ENCODE results near the gene MYO9B.
A peak's percentile ranks its signal among the peaks of the same experiment; 100 is the strongest.
"Not testable (repeated sequence)": the region's sequence is repeated elsewhere in the genome, so short reads cannot be mapped to it uniquely, and the experiment has no call there.

The MYO9B gene

DNA sequence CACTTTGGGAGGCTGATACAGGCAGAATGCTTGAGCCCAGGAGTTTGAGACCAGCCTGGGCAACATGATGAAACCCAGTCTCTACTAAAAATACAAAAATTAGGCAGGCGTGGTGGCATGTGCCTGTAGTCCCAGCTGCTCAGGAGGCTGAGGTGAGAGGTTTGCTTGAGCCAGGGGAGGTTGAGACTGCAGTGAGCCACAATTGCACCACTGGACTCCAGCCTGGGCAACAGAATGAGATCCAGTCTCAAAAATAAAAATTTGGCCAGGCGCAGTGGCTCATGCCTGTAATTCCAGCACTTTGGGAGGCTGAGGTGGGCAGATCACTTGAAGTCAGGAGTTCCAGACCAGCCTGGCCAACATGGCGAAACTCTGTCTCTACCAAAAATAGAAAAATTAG is 19.1 kb downstream of the MYO9B start:
- DNase-seq = not testable (repeated sequence)

DNA sequence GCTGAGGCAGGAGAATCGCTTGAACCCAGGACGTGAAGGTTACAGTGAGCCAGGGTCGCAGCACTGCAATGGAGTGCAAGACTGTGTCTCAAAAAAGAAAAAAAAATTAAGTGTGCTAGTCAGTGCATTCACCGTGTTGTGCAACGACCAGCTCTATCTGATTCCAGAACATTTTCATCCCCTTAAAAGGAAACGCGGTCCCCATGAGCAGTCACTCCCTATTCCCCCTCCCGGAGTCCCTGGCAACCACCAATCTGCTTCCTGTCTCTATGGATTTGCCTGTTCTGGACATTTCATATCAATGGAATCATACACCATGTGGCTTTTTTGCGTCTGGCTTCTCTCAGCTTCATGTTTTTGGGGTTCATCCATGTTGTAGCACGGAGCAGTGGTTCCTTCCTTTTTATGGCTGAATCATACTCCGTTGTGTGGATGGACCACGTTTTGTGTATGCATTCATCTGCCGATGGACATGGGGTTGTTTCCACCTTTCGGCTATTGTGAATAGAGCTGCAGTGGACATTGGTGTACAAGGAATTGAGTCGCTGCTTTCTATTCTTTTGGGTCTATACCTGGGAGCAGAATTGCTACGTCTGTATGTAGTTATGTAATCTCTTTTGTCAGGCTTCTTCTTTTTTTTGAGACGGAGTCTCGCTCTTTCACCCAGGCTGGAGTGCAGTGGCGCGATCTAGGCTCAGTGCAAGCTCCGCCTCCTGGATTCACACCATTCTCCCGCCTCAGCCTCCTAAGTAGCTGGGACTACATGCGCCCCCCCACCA is 19.8 kb downstream of the MYO9B start:
- DNase-seq = no peak

DNA sequence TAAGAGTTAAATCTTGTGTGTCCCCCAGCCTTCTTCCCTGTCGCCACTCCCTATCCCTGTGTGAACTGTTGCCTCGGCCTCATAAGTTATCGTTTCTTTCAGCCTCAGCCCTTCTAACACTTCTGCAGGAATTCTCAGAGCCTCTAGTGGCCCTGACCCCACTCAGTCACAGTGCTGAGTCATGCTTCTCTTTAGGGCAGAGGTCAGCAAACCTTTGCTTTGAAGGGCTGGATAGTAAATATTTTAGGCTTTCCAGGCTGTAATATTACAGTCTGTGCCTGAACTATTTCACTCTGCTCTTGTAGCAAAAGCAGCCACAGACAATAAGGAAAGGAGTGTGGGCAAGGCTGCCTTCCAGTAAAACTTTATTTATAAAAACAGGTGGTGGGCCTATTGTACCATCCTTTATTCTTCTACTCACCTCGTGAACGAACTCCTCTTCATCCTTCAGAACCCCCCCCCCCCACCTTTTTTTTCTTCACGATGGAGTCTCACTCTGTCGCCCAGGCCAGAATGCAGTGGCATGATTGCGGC is 22.1 kb downstream of the MYO9B start:
- DNase-seq = peak; percentile 54

DNA sequence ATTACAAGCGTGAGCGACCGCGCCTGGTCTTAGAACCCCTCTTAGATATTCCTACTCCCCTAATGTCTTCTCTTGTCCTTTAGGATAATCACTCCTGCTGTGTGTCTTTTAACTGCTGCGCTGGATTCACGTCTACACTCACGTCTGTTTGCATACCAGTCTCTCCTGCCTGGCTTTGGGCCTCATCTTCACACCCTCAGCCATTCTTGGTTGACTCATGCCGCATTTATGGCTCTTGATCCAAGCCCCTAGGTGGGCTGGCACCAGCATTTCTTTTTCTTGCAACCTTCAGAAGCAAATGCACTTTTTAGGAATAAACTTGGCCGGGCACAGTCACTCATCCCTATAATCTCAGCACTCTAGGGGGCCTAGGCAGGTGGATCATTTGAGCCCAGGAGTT is 22.7 kb downstream of the MYO9B start:
- DNase-seq = no peak

GRCh38 chr19:17101686-17102628 is 26.4 kb downstream of the MYO9B start:
- no peak for DNase-seq

GRCh38 chr19:17103177-17103576 is 27.6 kb downstream of the MYO9B start:
- peak; percentile 66 for DNase-seq

- DNase-seq = no peak
Measured at GRCh38 chr19:17104679-17105078, 29.1 kb downstream of the MYO9B start.

DNA sequence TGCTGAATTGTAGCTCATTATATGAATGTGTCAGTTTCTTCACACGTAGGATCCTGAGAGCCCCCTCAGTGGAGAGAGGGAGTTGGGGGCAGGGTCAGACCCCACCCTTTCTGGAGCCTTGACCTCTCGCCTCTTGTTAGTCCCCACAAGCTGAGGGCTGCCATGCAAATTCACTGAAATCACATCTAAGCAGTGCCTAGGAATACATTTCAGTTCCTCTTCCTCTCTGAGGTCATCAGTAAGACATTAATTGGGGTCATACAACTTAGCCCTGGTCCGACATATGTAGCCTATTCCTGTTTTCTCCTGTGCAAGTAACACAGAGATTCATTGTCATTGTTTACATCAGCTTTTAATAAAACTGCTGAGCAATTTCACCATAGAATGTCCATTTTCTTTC is 30.0 kb downstream of the MYO9B start:
- DNase-seq = no peak

GRCh38 chr19:17106964-17107363 is 31.4 kb downstream of the MYO9B start:
- not testable (repeated sequence) for DNase-seq

DNA sequence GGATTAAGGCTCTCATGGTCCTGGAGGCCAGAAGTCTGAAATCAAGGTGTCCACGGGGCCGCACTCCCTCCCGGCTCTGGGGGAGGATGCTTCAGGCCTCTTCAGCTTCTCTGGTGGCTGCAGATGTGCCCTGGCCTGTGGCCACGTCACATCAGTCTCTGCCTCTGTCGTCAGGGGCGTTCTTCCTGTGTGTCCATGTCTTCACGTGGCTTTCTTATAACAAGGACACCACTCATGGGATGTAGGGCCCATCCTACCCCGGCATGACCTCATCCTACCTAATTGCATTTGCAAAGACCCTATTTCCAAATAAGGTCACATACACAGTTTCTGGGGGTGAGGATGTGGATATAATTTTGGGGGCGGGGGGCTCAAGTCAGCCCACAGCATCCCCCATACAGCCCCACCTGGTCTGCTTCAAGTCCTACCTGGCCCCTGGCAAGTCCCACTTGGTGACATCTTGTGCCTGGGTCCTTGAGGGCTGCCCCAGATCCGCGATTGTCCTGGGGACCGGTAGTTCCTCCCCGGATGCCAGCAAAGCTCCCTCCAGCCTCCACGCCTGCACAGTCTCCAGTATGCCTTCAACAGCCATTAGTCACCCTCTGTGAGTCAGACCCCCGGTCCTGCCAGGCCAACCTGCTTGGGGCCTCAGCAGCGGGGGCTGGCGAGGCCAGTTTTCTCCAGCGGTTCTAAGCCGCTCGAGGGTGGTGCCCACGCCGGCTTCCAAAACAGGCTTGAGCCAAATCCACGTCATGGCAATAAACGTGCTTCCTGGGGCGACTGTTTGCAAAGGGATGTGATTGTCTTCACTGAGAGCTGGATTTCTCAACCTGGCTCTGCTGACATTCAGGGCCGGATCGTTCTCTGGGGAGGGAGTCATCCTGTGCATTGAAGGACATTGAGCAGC is 32.2 kb downstream of the MYO9B start:
- DNase-seq = no peak

- DNase-seq = no peak
Measured at GRCh38 chr19:17108453-17108784, 32.8 kb downstream of the MYO9B start.

DNA sequence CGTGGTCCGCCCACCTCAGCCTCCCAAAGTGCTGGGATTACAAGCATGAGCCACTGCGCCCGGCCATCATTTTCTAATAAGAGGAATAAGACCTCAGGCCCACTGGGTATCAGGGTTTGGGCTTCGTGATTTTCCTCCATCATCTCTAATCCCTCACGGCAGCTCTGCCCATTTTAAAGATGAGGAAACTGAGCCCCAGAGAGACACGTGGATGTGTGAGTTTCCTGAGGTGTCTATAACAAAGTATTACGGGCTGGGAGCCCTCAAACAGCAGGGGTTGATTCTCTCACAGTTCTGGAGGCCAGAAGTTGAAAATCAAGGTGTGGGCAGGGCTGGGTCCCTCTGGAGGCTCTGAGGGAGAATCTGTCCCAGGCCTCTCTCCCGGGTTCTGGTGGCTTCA is 33.7 kb downstream of the MYO9B start:
- DNase-seq = no peak

DNA sequence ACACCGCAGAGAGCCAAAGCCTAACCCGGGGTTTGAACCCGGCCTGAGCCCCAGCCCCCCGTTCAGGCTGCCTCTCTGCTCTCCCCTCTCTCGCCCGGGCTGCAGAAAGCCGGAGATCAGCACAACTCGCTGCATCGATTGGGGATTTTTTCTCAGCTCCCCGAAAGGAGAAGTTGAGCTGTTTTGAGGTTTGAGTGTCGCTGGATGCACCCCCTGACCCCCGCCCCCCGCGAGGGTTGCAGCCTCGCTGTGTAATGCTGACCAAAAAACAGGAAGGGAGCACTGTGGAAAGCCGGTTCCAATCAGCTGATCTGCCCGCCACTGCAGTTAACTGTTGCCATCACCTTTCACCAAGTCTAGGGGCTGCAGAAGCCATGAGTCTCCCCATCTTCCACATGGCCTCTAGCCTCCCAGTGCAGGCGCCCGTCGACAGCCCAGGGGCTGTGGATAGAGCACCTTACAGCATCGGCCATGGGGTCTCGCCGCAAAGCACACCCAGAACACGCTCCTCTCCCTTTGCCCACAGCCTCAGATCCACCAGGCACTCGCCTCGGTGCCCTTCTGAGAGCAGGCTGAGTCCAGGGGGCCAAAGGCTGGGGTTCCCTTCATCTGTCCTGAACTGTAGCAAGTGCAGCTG is 34.5 kb downstream of the MYO9B start:
- DNase-seq = no peak

- DNase-seq = no peak
Measured at GRCh38 chr19:17110599-17110966, 35.0 kb downstream of the MYO9B start.

DNA sequence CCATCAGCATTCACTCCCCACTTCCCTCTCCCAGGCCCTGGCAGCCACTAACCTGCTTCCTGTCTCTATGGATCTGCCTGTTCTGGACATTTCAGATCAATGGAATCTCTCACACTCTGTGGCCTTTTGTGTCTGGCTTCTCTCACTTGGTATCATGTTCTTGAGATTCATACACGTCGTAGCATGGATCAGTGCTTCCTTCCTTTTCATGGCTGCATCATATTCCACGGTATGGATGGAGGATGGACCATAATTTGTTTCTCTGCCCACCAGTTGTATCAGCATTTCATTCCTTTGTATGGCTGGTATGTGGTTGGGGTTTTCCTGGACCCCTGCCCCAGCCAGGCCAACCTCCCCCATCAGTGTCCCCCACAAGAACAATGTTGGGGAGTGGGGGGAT is 36.2 kb downstream of the MYO9B start:
- no peak for DNase-seq

GRCh38 chr19:17112271-17112670 is 36.7 kb downstream of the MYO9B start:
- DNase-seq = no peak

- no peak for DNase-seq
Measured at GRCh38 chr19:17112700-17113099, 37.1 kb downstream of the MYO9B start.

GRCh38 chr19:17113127-17113785 is 37.7 kb downstream of the MYO9B start:
- no peak for DNase-seq

- DNase-seq = no peak
Measured at GRCh38 chr19:17114414-17114831, 38.8 kb downstream of the MYO9B start.

DNA sequence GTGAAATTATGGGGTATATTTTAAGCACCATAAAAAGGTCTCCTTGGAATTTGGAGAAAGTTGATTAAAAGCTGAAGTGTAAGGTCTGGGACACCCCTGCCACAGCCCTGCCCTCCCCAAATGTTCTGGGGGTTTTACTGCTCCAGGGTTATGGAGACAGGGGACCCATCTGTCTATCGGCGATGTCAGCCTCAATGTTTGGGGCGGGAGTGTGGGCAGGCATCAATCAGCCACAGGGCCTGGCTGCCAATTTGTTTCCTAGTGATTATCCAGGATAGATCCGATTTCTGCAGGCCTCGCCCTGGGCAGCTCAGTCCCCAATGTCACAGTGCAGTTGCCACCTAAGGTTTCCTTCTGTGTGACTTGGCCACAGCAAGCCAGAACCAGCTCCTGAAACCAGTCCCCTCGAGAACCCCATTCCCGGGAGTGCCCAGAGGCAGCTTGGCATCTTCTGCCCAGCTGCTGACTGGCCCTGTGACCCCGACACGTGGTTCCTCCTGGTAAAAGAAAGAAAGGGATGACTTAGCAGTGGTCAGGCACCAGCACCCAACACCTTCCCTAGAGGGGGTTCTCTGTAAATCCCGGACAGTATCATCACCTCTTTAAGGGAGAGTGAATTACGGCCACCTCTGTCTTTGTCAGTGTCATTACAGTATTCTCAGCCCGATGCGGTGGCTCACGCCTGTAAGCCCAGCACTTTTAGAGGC is 41.6 kb downstream of the MYO9B start:
- no peak for DNase-seq

DNA sequence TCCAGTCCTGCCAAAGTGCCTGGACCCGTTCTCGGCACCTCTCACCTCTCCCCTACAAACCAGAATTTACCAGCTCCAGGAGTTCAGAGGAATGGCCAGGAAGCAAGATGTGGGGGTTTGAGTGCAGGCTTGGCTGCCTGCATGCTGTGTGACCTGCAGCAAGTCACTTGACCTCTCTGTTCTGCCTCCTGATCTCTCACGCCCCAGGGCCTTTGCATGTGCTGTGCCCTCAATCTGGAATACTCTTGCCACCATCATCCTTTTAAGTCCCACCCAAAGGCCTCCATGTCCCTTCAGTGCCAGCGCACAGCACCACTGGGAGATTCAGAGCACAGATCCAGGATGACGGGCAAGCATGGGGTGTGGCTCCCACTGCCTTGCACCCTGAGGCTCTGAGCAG is 43.4 kb downstream of the MYO9B start:
- no peak for DNase-seq
